K562 (cell line): ENCODE measurements around the gene CYTH1. TPM values are rescaled to one million over a fixed set of nuclear protein-coding genes. Genes with fewer than 3 reads are reported as not detected.

Experiments
- ARID3A ChIP-seq: IDR thresholded peaks from 2 replicates; pipeline ENCODE4 v1.6.1; 2012; ENCODE audit warnings: low read depth, low read length, improper control_type of control experiment, borderline replicate concordance
- MBD2 ChIP-seq: sonication (generic); IDR thresholded peaks from 2 replicates; pipeline ENCODE4 v1.6.1; 2016; ENCODE audit warnings: low read depth, borderline replicate concordance
- MLLT1 ChIP-seq, 2 experiments: fragments of 450-650 bp; IDR thresholded peaks; 2 replicates each; pipeline ENCODE4 v1.6.1; 2016
- NCOA6 ChIP-seq: fragments of 450-650 bp; IDR thresholded peaks from 2 replicates; pipeline ENCODE4 v1.6.1; 2017; ENCODE audit warnings: mild to moderate bottlenecking
- NEUROD1 ChIP-seq: fragments of 150-350 bp; IDR thresholded peaks from 2 replicates; pipeline ENCODE4 v1.6.1; 2014; ENCODE audit warnings: borderline replicate concordance, low read length, low read depth; ENCODE audit not compliant: partially characterized antibody
- NFXL1 ChIP-seq: fragments of 450-650 bp; formaldehyde crosslinking; IDR thresholded peaks from 2 replicates; pipeline ENCODE4 v1.4.0; 2021; ENCODE audit warnings: mild to moderate bottlenecking
- PTRF ChIP-seq: fragments of 450-650 bp; IDR thresholded peaks from 2 replicates; pipeline ENCODE4 v1.6.1; 2016; ENCODE audit warnings: mild to moderate bottlenecking, missing genetic modification characterization, missing compliant biosample characterization
- ZBTB12 ChIP-seq: fragments of 250-450 bp; sonication (Bioruptor Pico); IDR thresholded peaks from 2 replicates; pipeline ENCODE4 v1.4.0; 2020
- ZFX ChIP-seq: sonication (generic); formaldehyde crosslinking; IDR thresholded peaks from 2 replicates; pipeline ENCODE4 v1.8.0; 2022; ENCODE audit warnings: mild to moderate bottlenecking, missing genetic modification reagents, moderate library complexity
- ZNF124 ChIP-seq: sonication (generic); formaldehyde crosslinking; IDR thresholded peaks from 2 replicates; pipeline ENCODE4 v1.8.1; 2022; ENCODE audit warnings: missing genetic modification reagents
- ZNF431 ChIP-seq: sonication (generic); formaldehyde crosslinking; IDR thresholded peaks from 2 replicates; pipeline ENCODE4 v1.8.0; 2022; ENCODE audit warnings: mild to moderate bottlenecking, missing genetic modification reagents
- ZNF586 ChIP-seq: fragments of 450-650 bp; formaldehyde crosslinking; conservative IDR thresholded peaks from 2 replicates; pipeline ENCODE4 v1.4.0; 2020; ENCODE audit warnings: mild to moderate bottlenecking, moderate library complexity
- polyA plus RNA-seq, 8 experiments: library from polyadenylated mRNA; depleted of rRNA in 4 of 8; stranded (reverse) in 5 of 8; unstranded in 3 of 8; fragments of >200 nt; fragmentation: Nextera tagmentation in 2 of 8; fragmentation: Illumina TruSeq in 1 of 8; extraction: Ambion mirVana in 2 of 8; extraction: Trizol in 1 of 8; gene quantifications; 2 replicates each; pipeline versions ENCODE4 v1.2.1 to v1.2.3, GENCODE V29; 2011 to 2014; ENCODE audit warnings: inconsistent platforms in 1 of 8, missing spikeins in 1 of 8
- total RNA-seq, 7 experiments: library from RNA; depleted of rRNA in 6 of 7; stranded (reverse); fragments of >200 nt in 6 of 7; fragmentation: Illumina TruSeq in 2 of 7; extraction: Trizol in 2 of 7; gene quantifications; 2 replicates each; pipeline versions ENCODE4 v1.2.1 to v1.2.3, GENCODE V29; 2011 to 2021; ENCODE audit warnings: low replicate concordance in 1 of 7

The CYTH1 gene
- total and polyA plus RNA-seq, 9 of the 15 experiments (the other 6 are each of a cell fraction or from before 2014, with no cell fraction given) = 0.52 to 27.7 (median 16.8) TPM

GRCh38 chr17:78745407-78746088 is 36.5 kb downstream of the CYTH1 start (continued):
- TF ChIP-seq ARID3A = peak; percentile 24; the same call in 1 of the 2 replicates
- TF ChIP-seq MLLT1 (IDR thresholded peaks at IDR 0.05) = no peak
- TF ChIP-seq NCOA6 = no peak
- TF ChIP-seq ZFX (CRISPR knock-in tag) = no peak
- no peak for TF ChIP-seq ZNF124 (CRISPR knock-in tag)
- TF ChIP-seq ZBTB12 (CRISPR knock-in tag) = no peak
- no peak for TF ChIP-seq ZNF586 (CRISPR knock-in tag)
- 0 out of 2 replicates have a peak, but pooled peaks have one; percentile 18 for TF ChIP-seq ZNF431 (CRISPR knock-in tag)
- TF ChIP-seq MBD2 = no peak
- no peak for TF ChIP-seq NEUROD1
- no peak for TF ChIP-seq PTRF
- TF ChIP-seq NFXL1 (CRISPR knock-in tag) = no peak
